ENCODE data around the gene ANO1. TPM values are rescaled to one million over a fixed set of nuclear protein-coding genes. Genes with fewer than 3 reads are reported as not detected.

ANO1 gene
- total RNA-seq, 4 donors from 2014 or later = 22.5 to 57.6 (median 41.4) TPM

GRCh38 chr11:70105755-70106571 is 27.8 kb downstream of the ANO1 start:
- no peaks in the 10 kb centered on the region for H3K9me3 ChIP-seq
- no peak overlapping the region for H3K4me3 ChIP-seq
- peaks cover 0 to 35% (median 2%) of the 10 kb centered on the region in 3 donors for H3K4me1 ChIP-seq
- peak overlapping the region in 2 of 4 donors; percentile 35 to 47 for H3K27ac ChIP-seq
- no peaks in the 10 kb centered on the region for H3K27me3 ChIP-seq
- no peaks in the 10 kb centered on the region for H3K36me3 ChIP-seq
- peak; percentile 15 for ATAC-seq
- WGBS, 2 donors (ENCODE audit: low coverage in 1 of 2) = 61% methylated on average over 3 to 9 of the region's 24 CpGs
- no peak for TF ChIP-seq EP300 (IDR thresholded peaks at IDR 0.05)
- no peak for TF ChIP-seq CTCF (IDR thresholded peaks at IDR 0.05)
- TF ChIP-seq POLR2AphosphoS5 (IDR thresholded peaks at IDR 0.05) = no peak
- no peak for TF ChIP-seq POLR2A (IDR thresholded peaks at IDR 0.05)

GRCh38 chr11:70106757-70107156 is 28.6 kb downstream of the ANO1 start:
- WGBS, 2 donors (ENCODE audit: low coverage in 1 of 2) = 77 to 79% methylated on average over 2 to 3 of the region's 5 CpGs
- H3K27ac ChIP-seq = peak overlapping the region in 1 of 4 donors; percentile 35
- TF ChIP-seq POLR2AphosphoS5 (IDR thresholded peaks at IDR 0.05) = no peak
- TF ChIP-seq POLR2A (IDR thresholded peaks at IDR 0.05) = no peak
- TF ChIP-seq EP300 (IDR thresholded peaks at IDR 0.05) = no peak
- TF ChIP-seq CTCF (IDR thresholded peaks at IDR 0.05) = no peak
- no peak for ATAC-seq
- no peak overlapping the region for H3K4me3 ChIP-seq
- no peaks in the 10 kb centered on the region for H3K27me3 ChIP-seq
- no peaks in the 10 kb centered on the region for H3K9me3 ChIP-seq
- no peaks in the 10 kb centered on the region for H3K36me3 ChIP-seq
- peaks cover 0 to 35% (median 2%) of the 10 kb centered on the region in 3 donors for H3K4me1 ChIP-seq

GRCh38 chr11:70107191-70107590 is 29.1 kb downstream of the ANO1 start:
- 58 to 94% methylated on average over 4 of the region's 9 CpGs for WGBS, 2 donors (ENCODE audit: low coverage in 1 of 2)
- no peak for ATAC-seq
- TF ChIP-seq POLR2AphosphoS5 (IDR thresholded peaks at IDR 0.05) = no peak
- no peak for TF ChIP-seq POLR2A (IDR thresholded peaks at IDR 0.05)
- TF ChIP-seq CTCF (IDR thresholded peaks at IDR 0.05) = no peak
- TF ChIP-seq EP300 (IDR thresholded peaks at IDR 0.05) = no peak
- no peaks in the 10 kb centered on the region for H3K9me3 ChIP-seq
- H3K36me3 ChIP-seq = no peaks in the 10 kb centered on the region
- H3K4me1 ChIP-seq = peaks cover 0 to 35% (median 2%) of the 10 kb centered on the region in 3 donors
- H3K27ac ChIP-seq = no peak overlapping the region
- no peak overlapping the region for H3K4me3 ChIP-seq
- no peaks in the 10 kb centered on the region for H3K27me3 ChIP-seq

- WGBS, 2 donors (ENCODE audit: low coverage in 1 of 2) = 0% methylated on average over 1 of the region's 11 CpGs; no CpG with 5 or more reads in 1 of the 2 donors
Measured at GRCh38 chr11:70107756-70108155, 29.6 kb downstream of the ANO1 start.

More at GRCh38 chr11:70107756-70108155, 29.6 kb downstream of the ANO1 start:
- Histone ChIP-seq H3K4me3 (no peak overlapping the region), H3K27me3 (no peaks in the 10 kb centered on the region), H3K27ac (peak overlapping the region in 1 of 4 donors; percentile 30), H3K9me3 (no peaks in the 10 kb centered on the region), H3K36me3 (no peaks in the 10 kb centered on the region), H3K4me1 (peaks cover 0 to 35% (median 2%) of the 10 kb centered on the region in 3 donors)
- ATAC-seq = no peak
- TF ChIP-seq EP300 (IDR thresholded peaks at IDR 0.05) (no peak), CTCF (IDR thresholded peaks at IDR 0.05) (no peak), POLR2AphosphoS5 (IDR thresholded peaks at IDR 0.05) (no peak), POLR2A (IDR thresholded peaks at IDR 0.05) (no peak)
